Measurements from ENCODE around the gene UBE2Q1. TPM values are rescaled to one million over a fixed set of nuclear protein-coding genes. Genes with fewer than 3 reads are reported as not detected.

Gene UBE2Q1
- total and polyA plus RNA-seq, 2 of the 8 experiments (the other 6 are each of a cell fraction or from before 2014, with no cell fraction given), result 13.2 to 95.8 TPM

GRCh38 chr1:154584267-154584994 is 26.0 kb upstream of the UBE2Q1 start (continued):
- TF ChIP-seq CHD7 (IDR thresholded peaks at IDR 0.05; ENCODE audit: insufficient replicate concordance, low read length), result no peak
- TF ChIP-seq RFX5 (IDR thresholded peaks at IDR 0.05; ENCODE audit: borderline replicate concordance, low read depth, low read length), result no peak
- no peak for TF ChIP-seq BCL11A (IDR thresholded peaks at IDR 0.05; ENCODE audit: low read depth in 2 of 2, low read length in 2 of 2)
- no peak for TF ChIP-seq JUND (IDR thresholded peaks at IDR 0.05; ENCODE audit: low read length)
- TF ChIP-seq ATF2 (IDR thresholded peaks at IDR 0.05; ENCODE audit: low read length), result no peak

All from H1 (cell line).